Diencephalon (tissue), 1 donor: ENCODE measurements around the gene KRTAP5-2. TPM values are rescaled to one million over a fixed set of nuclear protein-coding genes. Genes with fewer than 3 reads are reported as not detected.

Source experiments
- total RNA-seq: library from RNA; depleted of rRNA; stranded (reverse); fragments of >200 nt; gene quantifications from one replicate; pipeline ENCODE4 v1.2.3, GENCODE V29; 2014

The KRTAP5-2 gene
- total RNA-seq: not detected

GRCh38 chr11:1597994-1598380, at the start of gene KRTAP5-2:
Gene KRTAP5-2, minus strand, starts transcription at chr11:1598294. Its CDS starts 44 bp downstream, at chr11:1598250.

GRCh38 chr11:1629326-1630185, 31.5 kb upstream of the KRTAP5-2 start, which contains the start of gene KRTAP5-5:
Gene KRTAP5-5, plus strand, starts transcription at chr11:1629775. Its CDS starts 66 bp downstream, at chr11:1629841.

GRCh38 chr11:1622086-1622485, 24.0 kb upstream of the KRTAP5-2 start, which contains the start of gene KRTAP5-4:
Gene KRTAP5-4, minus strand, starts transcription at chr11:1622138. Its CDS starts 45 bp downstream, at chr11:1622093.

GRCh38 chr11:1608363-1608762, 10.3 kb upstream of the KRTAP5-2 start, which contains the start of gene KRTAP5-3:
Gene KRTAP5-3, minus strand, starts transcription at chr11:1608463. Its CDS starts 78 bp downstream, at chr11:1608385.

GRCh38 chr11:1584661-1585370, 13.3 kb downstream of the KRTAP5-2 start, which contains the start of gene KRTAP5-1:
Gene KRTAP5-1, minus strand, starts transcription at chr11:1585283. Its CDS starts 34 bp downstream, at chr11:1585249.

GRCh38 chr11:1572197-1573076, 25.7 kb downstream of the KRTAP5-2 start, which contains the start of gene DUSP8:
Gene DUSP8, minus strand, starts transcription at chr11:1572271. Its CDS starts 6,445 bp downstream, at chr11:1565826.

Other genes starting within 250 kb of the KRTAP5-2 start
- gene BRSK2, start 208.4 kb downstream of the KRTAP5-2 start, total RNA-seq: 43.1 TPM
- 15.2 TPM for gene MOB2, start 111.5 kb downstream of the KRTAP5-2 start, total RNA-seq
- 8.8 TPM for gene DUSP8, start 26.0 kb downstream of the KRTAP5-2 start, total RNA-seq
- gene KRTAP5-1, start 13.0 kb downstream of the KRTAP5-2 start, total RNA-seq: not detected
- not detected for gene KRTAP5-3, start 10.2 kb upstream of the KRTAP5-2 start, total RNA-seq
- gene KRTAP5-4, start 23.8 kb upstream of the KRTAP5-2 start, total RNA-seq: not detected
- not detected for gene KRTAP5-5, start 31.5 kb upstream of the KRTAP5-2 start, total RNA-seq
- gene KRTAP5-6, start 98.9 kb upstream of the KRTAP5-2 start, total RNA-seq: not detected
- 2.8 TPM for gene IFITM10, start 152.3 kb upstream of the KRTAP5-2 start, total RNA-seq
- 55.8 TPM for gene CTSD, start 165.6 kb upstream of the KRTAP5-2 start, total RNA-seq
- gene SYT8, start 236.7 kb upstream of the KRTAP5-2 start, total RNA-seq: not detected
- gene TNNI2, start 240.7 kb upstream of the KRTAP5-2 start, total RNA-seq: not detected